Measurements from ENCODE around the gene SPPL2B. TPM values are rescaled to one million over a fixed set of nuclear protein-coding genes. Genes with fewer than 3 reads are reported as not detected.

Gene SPPL2B
- 13.0 to 29.5 TPM (median 25.1 TPM) in 5 replicates for total RNA-seq (2022; extraction: Qiagen RNA extraction)

GRCh38 chr19:2328401-2329148 lies at the start of gene SPPL2B, which contains the start of gene LSM7:
SPPL2B (plus strand) TSS chr19:2328684; CDS start chr19:2328710, 26 bp downstream.
LSM7 (minus strand) TSS chr19:2328586; CDS start chr19:2328566, 20 bp downstream.

GRCh38 chr19:2282062-2282861 lies 46.2 kb upstream of the SPPL2B start, which contains the start of gene PEAK3:
PEAK3 (minus strand) TSS chr19:2282175; CDS start chr19:2280931, 1,244 bp downstream.

DNA sequence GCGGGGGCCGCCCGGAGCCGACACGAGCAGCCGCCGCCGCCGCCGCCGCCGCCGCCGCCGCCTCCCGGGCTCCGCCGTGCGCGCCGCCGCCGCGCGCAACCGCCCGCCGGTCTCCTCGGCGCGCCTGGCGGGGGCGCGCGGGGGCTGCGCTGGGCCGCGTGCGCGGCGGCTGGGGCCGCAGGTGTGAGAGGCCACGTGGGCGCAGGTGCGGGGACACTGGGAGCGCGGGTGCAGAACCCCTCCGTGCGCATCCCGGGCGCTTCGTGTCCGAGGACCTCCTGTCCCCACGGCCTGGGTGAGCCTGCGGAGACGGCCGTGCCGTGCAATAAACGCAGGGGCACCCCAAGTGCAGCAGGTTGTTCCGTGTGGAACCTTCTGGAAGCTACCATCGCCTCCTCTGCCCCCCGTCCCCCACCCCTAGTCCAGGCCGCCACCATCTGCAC lies 20.3 kb upstream of the SPPL2B start, which contains the start of gene LINGO3:
LINGO3 (minus strand) TSS at position 41 of the 443 bp plus-strand sequence. CDS start 16,378 bp downstream, outside the sequence.

DNA sequence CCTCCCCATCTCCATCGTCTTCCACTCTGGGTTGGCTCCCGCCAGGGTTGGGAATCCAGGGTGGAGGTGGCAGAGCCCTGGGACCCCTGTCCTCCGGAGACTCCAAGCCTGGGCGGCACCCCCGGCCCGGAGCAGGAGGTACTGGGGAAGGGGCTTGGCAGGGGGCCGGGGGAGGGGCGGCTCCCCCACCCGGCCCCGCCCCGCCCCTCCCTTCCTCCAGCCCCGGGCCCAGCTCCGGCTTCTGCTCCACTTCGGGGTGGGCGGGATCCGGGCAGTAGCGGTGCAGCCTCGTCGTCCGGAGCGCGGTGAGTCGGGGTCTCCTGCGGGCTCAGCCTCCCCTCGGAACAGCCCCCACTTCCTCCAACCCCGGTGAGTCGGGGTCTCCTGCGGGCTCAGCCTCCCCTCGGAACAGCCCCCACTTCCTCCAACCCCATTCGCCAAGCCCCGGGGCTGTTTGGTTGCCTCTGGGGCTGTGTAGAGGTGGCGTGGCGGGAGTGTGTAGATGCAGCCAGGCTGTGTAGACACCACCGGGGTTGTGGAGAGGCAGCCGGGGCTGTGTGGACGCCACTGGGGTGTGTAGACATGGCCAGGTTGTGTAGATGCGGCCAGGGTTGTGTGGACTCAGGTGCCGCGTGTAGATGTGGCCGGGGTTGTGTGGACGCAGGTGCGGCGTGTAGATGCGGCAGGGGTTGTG lies 31.7 kb downstream of the SPPL2B start, which contains the start of gene TMPRSS9:
TMPRSS9 (plus strand) TSS at position 274 of the 694 bp plus-strand sequence. CDS start 29,521 bp downstream, outside the sequence.

Other genes with a start within 250 kb of the SPPL2B start
- 10.1 to 12.6 TPM (median 11.4 TPM) in 5 replicates for gene MOB3A, start 232.4 kb upstream of the SPPL2B start, total RNA-seq (2022; extraction: Qiagen RNA extraction)
- 0.40 to 0.66 TPM (median 0.50 TPM) in 5 replicates for gene IZUMO4, start 231.8 kb upstream of the SPPL2B start, total RNA-seq (2022; extraction: Qiagen RNA extraction)
- gene AP3D1, start 177.1 kb upstream of the SPPL2B start, total RNA-seq (2022; extraction: Qiagen RNA extraction) = 68.0 to 83.8 TPM (median 81.2 TPM) in 5 replicates
- 10.4 to 18.6 TPM (median 17.5 TPM) in 5 replicates for gene DOT1L, start 164.8 kb upstream of the SPPL2B start, total RNA-seq (2022; extraction: Qiagen RNA extraction)
- gene PLEKHJ1, start 92.4 kb upstream of the SPPL2B start, total RNA-seq (2022; extraction: Qiagen RNA extraction) = 39.0 to 63.0 TPM (median 60.0 TPM) in 5 replicates
- 66.8 to 75.9 TPM (median 71.0 TPM) in 5 replicates for gene SF3A2, start 91.9 kb upstream of the SPPL2B start, total RNA-seq (2022; extraction: Qiagen RNA extraction)
- gene AMH, start 79.4 kb upstream of the SPPL2B start, total RNA-seq (2022; extraction: Qiagen RNA extraction) = 8.6 to 21.2 TPM (median 19.8 TPM) in 5 replicates
- gene JSRP1, start 72.3 kb upstream of the SPPL2B start, total RNA-seq (2022; extraction: Qiagen RNA extraction) = 0.41 to 0.78 TPM (median 0.51 TPM) in 5 replicates
- not detected in 5 replicates for gene PEAK3, start 46.5 kb upstream of the SPPL2B start, total RNA-seq (2022; extraction: Qiagen RNA extraction)
- gene LINGO3, start 20.5 kb upstream of the SPPL2B start, total RNA-seq (2022; extraction: Qiagen RNA extraction) = not detected in 5 replicates
- 144 to 170 TPM (median 155 TPM) in 5 replicates for gene LSM7, start 98 bp upstream of the SPPL2B start, total RNA-seq (2022; extraction: Qiagen RNA extraction)
- gene TMPRSS9, start 31.6 kb downstream of the SPPL2B start, total RNA-seq (2022; extraction: Qiagen RNA extraction) = 0.03 to 0.19 TPM (median 0.08 TPM) in 3 of 5 replicates, not detected in the others
- 59.2 to 142 TPM (median 126 TPM) in 5 replicates for gene TIMM13, start 98.9 kb downstream of the SPPL2B start, total RNA-seq (2022; extraction: Qiagen RNA extraction)
- 60.0 to 85.9 TPM (median 79.1 TPM) in 5 replicates for gene LMNB2, start 128.3 kb downstream of the SPPL2B start, total RNA-seq (2022; extraction: Qiagen RNA extraction)
- gene GADD45B, start 147.4 kb downstream of the SPPL2B start, total RNA-seq (2022; extraction: Qiagen RNA extraction) = 46.4 to 60.8 TPM (median 52.8 TPM) in 5 replicates

Measured in A549 treated with CORT108297 at 1 μM for 4 hours (cell line).